Gastroesophageal sphincter (tissue), 3 donors: ENCODE results near the gene NAA11.

Experiments used
- CTCF ChIP-seq, 4 experiments: fragments of 200-600 bp in 2 of 4; fragments of 450-650 bp in 2 of 4; sonication (generic) in 1 of 4; IDR thresholded peaks; one replicate each; pipeline ENCODE4 v1.5.1; 2017 to 2019; ENCODE audit warnings: antibody characterized with exemption in 4 of 4, mild to moderate bottlenecking in 2 of 4, moderate library complexity in 2 of 4
- EP300 ChIP-seq: sonication (generic); formaldehyde crosslinking; IDR thresholded peaks from one replicate; pipeline ENCODE4 v1.6.1; 2017; ENCODE audit warnings: antibody characterized with exemption, mild to moderate bottlenecking
- POLR2A ChIP-seq, 2 donors: fragments of 450-650 bp; IDR thresholded peaks; one replicate each; pipeline ENCODE4 v1.6.1; 2017; ENCODE audit warnings: antibody characterized with exemption in 2 of 2, mild to moderate bottlenecking in 2 of 2, moderate library complexity in 1 of 2
- POLR2AphosphoS5 ChIP-seq: sonication (generic); formaldehyde crosslinking; IDR thresholded peaks from one replicate; pipeline ENCODE4 v1.6.1; 2017; ENCODE audit warnings: antibody characterized with exemption

GRCh38 chr4:79315891-79316290, 10.0 kb downstream of the NAA11 start:
- TF ChIP-seq CTCF (IDR thresholded peaks at IDR 0.05) (no peak), POLR2A (IDR thresholded peaks at IDR 0.05) (no peak), EP300 (no peak), POLR2AphosphoS5 (no peak)
